Measurements from ENCODE around the gene CNKSR1.
A peak's percentile ranks its signal among the peaks of the same experiment; 100 is the strongest.

Gene CNKSR1

DNA sequence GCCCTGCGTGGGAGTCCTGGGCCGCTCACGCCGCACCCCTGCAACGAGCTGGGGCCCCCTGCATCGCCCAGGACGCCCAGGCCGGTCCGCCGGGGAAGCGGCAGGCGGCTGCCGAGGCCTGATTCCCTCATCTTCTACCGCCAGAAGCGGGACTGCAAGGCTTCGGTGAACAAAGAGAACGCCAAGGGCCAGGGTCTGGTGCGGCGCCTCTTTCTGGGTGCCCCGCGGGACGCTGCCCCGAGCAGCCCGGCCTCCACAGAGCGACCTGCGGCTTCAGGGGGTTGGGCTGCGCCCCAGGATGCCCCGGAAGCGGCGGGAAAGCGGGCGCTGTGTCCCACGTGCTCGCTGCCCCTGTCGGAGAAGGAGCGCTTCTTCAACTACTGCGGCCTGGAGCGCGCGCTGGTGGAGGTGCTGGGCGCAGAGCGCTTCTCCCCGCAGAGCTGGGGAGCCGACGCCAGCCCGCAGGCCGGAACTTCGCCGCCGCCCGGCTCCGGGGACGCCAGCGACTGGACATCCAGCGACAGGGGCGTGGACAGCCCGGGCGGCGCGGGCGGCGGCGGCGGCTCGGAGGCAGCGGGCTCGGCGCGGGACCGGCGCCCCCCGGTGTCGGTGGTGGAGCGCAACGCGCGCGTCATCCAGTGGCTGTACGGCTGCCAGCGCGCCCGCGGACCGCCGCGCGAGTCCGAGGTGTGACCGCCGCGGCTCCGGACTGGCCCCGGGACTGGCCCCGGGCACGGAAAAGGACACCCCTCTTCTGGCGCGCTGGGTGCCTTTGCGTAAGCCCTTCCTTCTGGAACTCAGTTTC lies 15.7 kb upstream of the CNKSR1 start:
- peak; percentile 52 for DNase-seq

- DNase-seq, result no peak
These were observed 15.0 kb upstream of the CNKSR1 start for GRCh38 chr1:26162220-26162709.

DNA sequence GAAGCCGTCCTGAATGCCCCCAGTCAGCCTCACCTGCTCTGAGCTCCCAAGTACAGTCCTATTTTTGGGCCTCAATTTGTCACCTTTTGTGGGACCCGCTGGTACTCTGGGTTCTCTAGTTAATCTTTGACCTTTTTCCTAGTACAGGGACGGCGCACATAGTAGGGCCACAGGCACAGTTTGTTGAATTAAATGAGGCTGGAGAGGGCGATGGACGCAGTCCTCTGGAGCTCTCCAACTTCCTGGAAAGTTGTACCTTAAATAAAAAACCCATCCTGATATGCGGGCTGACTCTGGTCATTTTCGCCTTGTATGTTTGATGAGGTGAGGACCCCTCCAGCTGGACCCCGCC lies 13.6 kb upstream of the CNKSR1 start:
- no peak for DNase-seq

GRCh38 chr1:26164036-26164860 lies 13.0 kb upstream of the CNKSR1 start:
- peak; percentile 58 for DNase-seq

DNA sequence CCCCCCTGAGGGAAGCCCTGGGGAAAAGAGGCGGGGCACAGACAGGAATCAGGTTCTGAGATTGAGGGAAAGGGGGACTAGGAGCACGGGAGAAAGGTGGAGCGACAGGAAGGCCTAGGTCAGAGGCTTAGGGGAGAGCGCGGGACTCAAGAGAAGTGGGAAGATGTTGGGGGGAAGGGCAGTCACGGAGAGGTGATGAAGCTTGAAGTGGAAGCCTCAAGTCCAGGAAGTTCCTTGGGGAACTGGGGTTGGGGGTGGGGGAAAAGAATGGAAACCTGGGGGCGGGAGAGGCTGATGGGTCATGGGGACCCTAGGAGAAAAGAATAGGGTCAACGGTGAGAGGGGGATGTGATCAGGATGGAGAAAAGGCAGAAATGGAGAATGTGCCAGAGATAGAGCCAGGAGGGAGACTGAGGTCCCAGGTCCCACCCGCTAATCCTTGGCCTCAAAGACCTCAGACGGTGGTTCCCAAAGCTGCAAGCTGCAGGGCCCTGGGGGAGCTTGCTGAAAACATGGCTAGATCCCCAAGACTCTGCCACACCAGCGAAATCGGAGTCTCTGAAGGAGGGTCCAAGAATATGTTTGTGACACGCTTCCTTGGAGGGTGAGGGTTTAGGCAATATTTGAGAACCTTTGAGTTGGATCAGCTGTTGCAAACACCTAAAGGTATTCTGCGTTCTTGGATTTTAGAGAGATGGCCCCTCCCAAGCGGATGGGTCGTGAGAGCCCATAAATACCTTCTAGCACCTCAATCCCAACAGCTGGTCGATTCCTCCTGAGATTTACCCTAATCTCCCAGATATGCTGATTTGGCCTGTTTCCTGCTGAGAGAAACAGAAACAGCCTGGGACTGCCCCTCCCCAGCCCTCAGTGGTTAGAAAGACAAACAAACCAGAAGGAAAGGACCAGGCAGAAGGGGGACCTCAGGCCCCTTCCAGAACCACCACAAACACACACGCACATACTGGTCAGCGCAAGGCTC lies 12.1 kb upstream of the CNKSR1 start:
- no peak for DNase-seq

DNA sequence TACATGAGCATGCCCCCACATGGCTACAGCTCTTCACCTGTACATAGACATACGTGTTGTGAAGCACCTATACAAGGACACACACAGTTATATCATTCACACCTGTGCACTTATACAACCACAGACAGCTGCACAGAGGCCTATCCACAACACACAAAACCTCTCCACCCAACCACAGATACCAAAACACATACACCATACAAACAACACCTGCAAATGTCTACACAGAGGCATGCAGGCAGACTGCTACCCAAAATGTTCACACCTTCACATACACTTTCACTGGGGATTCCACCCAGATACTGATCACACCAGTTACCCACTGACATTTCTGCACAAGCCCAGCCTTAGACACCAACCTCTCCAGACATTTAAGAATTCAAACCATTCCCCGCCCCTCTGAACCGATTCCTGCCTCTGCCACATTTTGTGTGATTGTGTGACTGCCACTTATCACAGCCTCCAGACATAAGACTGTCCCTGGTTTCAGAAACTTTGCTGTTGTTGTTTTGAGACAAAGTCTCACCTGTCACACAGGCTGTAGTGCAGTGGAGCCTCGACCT lies 10.5 kb upstream of the CNKSR1 start:
- no peak for DNase-seq

- DNase-seq, result no peak
These were observed 8.7 kb upstream of the CNKSR1 start, which contains the start of gene C1orf232 for GRCh38 chr1:26168410-26169197. Gene C1orf232 (minus strand): TSS chr1:26168963. CDS start chr1:26168499, 464 bp downstream.

- no peak for DNase-seq
These were observed 8.1 kb upstream of the CNKSR1 start for GRCh38 chr1:26169198-26169554.

- peak; percentile 96 for DNase-seq
These were observed 7.4 kb upstream of the CNKSR1 start, which contains the start of gene ZNF593 for GRCh38 chr1:26169669-26170471. Gene ZNF593 (plus strand): TSS chr1:26169908. CDS start chr1:26169984, 76 bp downstream.

DNA sequence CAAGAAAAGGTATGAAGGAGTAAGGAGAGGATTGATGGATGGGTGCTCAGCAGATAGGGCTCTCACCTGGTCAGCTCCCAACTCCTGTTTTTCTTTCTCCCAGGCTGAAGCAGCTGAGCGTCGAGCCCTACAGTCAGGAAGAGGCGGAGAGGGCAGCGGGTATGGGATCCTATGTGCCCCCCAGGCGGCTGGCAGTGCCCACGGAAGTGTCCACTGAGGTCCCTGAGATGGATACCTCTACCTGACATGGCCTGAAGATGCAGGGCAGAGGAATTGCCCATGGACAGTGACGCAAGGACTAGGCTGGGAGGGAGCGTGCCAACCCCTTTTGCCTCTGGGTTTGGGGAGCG lies 6.8 kb upstream of the CNKSR1 start:
- DNase-seq, result no peak

- no peak for DNase-seq
These were observed 5.9 kb upstream of the CNKSR1 start, which contains the start of gene ZNF593OS for GRCh38 chr1:26171084-26172072. Gene ZNF593OS (minus strand): TSS chr1:26171832. CDS start chr1:26171661, 171 bp downstream.

DNA sequence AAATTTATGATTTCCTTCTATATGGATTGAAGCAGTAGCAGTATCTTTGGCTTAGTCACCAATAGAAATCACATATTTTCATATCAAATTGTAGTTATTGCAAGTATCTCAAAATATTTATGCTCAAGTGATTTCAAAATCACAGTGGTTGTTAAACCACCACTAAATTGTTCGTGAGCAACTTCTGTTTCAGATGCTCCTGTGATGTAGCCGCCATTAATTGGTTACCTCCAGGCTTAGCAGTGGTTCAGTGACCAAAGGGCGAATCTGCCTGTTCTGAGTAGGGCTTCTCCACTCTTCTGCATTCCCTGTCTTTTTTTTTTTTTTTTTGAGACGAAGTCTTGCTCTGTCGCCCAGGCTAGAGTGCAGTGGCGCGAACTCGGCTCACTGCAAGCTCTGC lies 1.9 kb upstream of the CNKSR1 start:
- no peak for DNase-seq

GRCh38 chr1:26180010-26180506 lies 2.8 kb downstream of the CNKSR1 start:
- DNase-seq, result no peak

DNA sequence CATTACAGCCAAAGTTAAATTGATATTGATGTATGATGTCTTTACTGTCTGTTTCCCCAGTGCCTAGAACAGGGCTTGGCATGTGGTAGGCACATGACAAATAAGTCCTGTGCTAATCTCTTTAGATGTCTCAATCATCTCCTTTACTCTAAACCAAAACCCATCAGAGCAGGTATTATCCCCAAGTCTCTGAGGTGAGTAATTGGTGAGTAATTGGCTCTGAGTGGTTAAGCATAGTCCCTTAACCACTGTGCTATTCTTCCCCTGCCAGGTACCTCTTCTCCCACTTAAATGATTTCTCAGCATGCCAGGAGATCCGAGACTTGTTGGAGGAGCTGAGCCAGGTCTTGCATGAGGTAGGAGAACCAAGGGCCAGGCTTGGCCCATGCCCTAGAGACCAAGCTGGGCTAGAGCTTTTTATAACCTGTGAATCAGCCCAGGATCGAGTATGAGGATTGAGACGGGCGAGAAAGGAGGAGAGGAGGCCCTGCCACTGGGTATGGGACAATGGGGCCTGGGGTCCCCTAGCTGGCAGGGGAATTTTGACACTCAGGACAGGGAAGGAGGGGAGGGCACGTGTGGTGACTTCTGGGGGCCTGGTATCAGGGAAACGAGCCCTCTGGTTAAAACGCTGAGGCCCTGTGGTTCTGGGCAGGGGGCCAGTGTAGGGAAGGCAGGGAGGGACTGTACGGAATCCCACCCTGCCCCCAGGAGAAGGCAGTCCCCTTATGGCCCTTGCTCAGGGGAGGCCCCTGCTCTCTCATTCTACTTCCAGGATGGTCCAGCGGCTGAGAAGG lies 4.5 kb downstream of the CNKSR1 start:
- no peak for DNase-seq

- no peak for DNase-seq
These were observed 5.0 kb downstream of the CNKSR1 start for GRCh38 chr1:26182383-26182696.

DNA sequence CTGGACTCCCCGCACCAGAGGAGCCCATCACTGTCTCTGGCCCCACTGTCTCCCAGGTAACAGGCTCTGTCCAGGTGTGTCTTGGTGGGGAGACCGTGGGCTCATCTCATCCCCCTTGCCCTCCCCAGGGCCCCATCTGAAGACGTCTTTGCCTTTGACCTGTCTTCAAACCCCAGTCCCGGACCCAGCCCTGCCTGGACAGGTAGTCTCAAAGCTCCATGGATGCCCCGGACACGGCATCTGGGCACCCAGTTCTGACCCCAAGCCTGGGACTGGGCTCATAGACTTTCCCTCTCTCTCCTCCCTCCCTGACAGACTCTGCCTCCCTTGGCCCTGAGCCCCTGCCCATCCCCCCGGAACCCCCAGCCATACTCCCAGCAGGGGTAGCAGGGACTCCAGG lies 6.8 kb downstream of the CNKSR1 start:
- no peak for DNase-seq

DNA sequence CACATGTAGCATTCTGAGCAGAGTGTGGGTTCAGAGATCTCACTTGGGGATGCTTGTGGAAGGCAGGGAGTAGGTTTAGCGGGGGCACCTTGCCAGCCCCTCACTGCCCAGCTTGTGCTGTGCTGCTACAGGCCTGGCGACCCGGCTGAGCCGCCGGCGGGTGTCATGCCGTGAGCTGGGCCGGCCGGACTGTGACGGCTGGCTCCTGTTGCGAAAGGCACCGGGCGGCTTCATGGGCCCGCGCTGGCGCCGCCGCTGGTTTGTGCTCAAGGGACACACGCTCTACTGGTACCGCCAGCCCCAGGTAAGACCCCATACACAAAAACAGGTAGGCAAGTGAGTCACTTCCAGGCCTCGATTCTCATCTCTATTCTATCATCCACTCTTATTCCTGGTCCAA lies 7.6 kb downstream of the CNKSR1 start:
- DNase-seq, result no peak

- no peak for DNase-seq
These were observed 10.6 kb downstream of the CNKSR1 start for GRCh38 chr1:26187882-26188281.
